NB4 (cell line): Measurements from ENCODE around the gene HK3.

ENCODE experiments used
- CTCF ChIP-seq: IDR thresholded peaks from one replicate; pipeline ENCODE4 v1.5.1; 2012; ENCODE audit warnings: low read depth, low read length
- POLR2A ChIP-seq: IDR thresholded peaks from 2 replicates; pipeline ENCODE4 v1.6.1; 2011; ENCODE audit warnings: mild to moderate bottlenecking; ENCODE audit not compliant: insufficient read length; ENCODE audit errors: extremely low read depth

GRCh38 chr5:176886336-176887251, 12.6 kb downstream of the HK3 start:
- no peak for TF ChIP-seq CTCF
- TF ChIP-seq POLR2A: no peak
